Measurements from ENCODE around the gene TAT. TPM values are rescaled to one million over a fixed set of nuclear protein-coding genes. Genes with fewer than 3 reads are reported as not detected.

Gene TAT
- polyA plus RNA-seq, 1 of the 3 experiments (the other 2 are of a cell fraction) = not detected

DNA sequence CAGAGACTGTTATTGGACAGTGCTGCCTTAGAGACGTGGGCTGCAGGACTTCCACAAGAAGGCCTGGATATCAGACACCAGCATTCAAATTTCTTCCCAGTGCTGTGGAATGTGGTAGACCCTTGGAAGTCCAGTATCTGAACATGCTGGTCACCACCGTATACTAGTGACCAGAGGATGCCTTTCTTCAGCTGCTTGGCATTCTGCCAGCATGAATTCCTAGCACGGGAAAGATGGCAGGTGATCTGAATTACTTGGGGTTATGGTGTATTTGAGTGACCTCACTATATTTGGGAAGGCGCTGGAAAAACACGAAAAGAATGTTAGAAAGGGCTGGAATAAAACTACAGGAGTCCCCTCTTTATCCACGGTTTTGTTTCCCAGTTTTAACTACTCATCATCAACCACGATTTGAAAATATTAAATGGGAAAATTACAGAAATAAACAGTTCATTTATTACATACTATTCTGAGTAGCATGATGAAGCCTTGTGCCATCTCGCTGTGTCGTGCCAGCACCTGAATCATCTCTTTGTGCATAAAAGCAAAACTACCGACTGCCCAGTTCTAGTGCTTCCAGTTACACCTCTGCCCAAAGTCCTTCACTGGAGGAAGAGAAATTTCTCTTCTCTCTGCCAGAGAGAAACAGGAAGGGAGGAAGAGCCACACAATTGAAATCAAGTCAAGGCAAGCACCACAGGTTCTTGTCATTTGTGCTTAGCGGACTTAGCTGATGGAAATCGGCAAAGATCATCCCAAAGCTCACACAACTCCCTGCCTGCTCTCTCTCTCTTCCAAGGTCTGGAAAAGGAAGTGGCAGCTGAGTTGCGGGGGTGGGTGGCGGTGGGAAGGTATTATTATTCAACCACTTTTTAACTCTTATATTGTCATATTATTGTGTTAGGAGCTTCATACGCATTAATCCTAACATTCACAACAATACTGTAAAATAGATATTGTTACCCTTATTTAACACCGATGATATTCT lies 52.0 kb downstream of the TAT start:
- Histone ChIP-seq H3K36me3 (replicated peaks in 1 of 2; ENCODE audit: control insufficient read depth in 1 of 2, insufficient read depth in 2 of 2, low read length in 1 of 2) (no peaks in the 10 kb centered on the region), H4K20me1 (ENCODE audit: insufficient read depth) (no peaks in the 10 kb centered on the region), H3K4me3 (ENCODE audit: low read depth in 2 of 2, low read length in 1 of 2) (no peak overlapping the region), H3K4me1 (ENCODE audit: control insufficient read depth in 1 of 2, insufficient read depth in 2 of 2, low read depth in 1 of 2, low read length in 1 of 2) (no peaks in the 10 kb centered on the region), H3K9me3 (no peaks in the 10 kb centered on the region), H3K27ac (ENCODE audit: low read depth in 2 of 2, low read length in 1 of 2) (no peak overlapping the region), H2AFZ (ENCODE audit: low read depth) (no peak overlapping the region), H3K79me2 (ENCODE audit: insufficient read depth) (no peaks in the 10 kb centered on the region), H3K27me3 (ENCODE audit: insufficient read depth) (peaks cover 11% of the 10 kb centered on the region; the same call in 1 of the 2 replicates), H3K4me2 (no peak overlapping the region), H3K9me2 (no peaks in the 10 kb centered on the region), H3K9ac (no peak overlapping the region), H3F3A (replicated peaks; ENCODE audit: insufficient read depth) (no peaks in the 10 kb centered on the region)
- no peak for DNase-seq
- CTCF ChIA-PET = interaction anchor here (1.2 to 1.6 kb wide), 3 partner anchors 10 to 25 kb away, joined by 3 to 5 read pairs (median 4); no protein-coding TSS in a partner anchor
- POLR2A ChIA-PET = no interaction called here
- 63% methylated on average over 16 of the region's 16 CpGs for WGBS (ENCODE audit: low lambda C conversion rate)
- TF ChIP-seq, protein P1, sequence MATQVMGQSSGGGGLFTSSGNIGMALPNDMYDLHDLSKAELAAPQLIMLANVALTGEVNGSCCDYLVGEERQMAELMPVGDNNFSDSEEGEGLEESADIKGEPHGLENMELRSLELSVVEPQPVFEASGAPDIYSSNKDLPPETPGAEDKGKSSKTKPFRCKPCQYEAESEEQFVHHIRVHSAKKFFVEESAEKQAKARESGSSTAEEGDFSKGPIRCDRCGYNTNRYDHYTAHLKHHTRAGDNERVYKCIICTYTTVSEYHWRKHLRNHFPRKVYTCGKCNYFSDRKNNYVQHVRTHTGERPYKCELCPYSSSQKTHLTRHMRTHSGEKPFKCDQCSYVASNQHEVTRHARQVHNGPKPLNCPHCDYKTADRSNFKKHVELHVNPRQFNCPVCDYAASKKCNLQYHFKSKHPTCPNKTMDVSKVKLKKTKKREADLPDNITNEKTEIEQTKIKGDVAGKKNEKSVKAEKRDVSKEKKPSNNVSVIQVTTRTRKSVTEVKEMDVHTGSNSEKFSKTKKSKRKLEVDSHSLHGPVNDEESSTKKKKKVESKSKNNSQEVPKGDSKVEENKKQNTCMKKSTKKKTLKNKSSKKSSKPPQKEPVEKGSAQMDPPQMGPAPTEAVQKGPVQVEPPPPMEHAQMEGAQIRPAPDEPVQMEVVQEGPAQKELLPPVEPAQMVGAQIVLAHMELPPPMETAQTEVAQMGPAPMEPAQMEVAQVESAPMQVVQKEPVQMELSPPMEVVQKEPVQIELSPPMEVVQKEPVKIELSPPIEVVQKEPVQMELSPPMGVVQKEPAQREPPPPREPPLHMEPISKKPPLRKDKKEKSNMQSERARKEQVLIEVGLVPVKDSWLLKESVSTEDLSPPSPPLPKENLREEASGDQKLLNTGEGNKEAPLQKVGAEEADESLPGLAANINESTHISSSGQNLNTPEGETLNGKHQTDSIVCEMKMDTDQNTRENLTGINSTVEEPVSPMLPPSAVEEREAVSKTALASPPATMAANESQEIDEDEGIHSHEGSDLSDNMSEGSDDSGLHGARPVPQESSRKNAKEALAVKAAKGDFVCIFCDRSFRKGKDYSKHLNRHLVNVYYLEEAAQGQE (IDR thresholded peaks at IDR 0.05; ENCODE audit: low read depth, low read length) = no peak
- TF ChIP-seq, protein P2, sequence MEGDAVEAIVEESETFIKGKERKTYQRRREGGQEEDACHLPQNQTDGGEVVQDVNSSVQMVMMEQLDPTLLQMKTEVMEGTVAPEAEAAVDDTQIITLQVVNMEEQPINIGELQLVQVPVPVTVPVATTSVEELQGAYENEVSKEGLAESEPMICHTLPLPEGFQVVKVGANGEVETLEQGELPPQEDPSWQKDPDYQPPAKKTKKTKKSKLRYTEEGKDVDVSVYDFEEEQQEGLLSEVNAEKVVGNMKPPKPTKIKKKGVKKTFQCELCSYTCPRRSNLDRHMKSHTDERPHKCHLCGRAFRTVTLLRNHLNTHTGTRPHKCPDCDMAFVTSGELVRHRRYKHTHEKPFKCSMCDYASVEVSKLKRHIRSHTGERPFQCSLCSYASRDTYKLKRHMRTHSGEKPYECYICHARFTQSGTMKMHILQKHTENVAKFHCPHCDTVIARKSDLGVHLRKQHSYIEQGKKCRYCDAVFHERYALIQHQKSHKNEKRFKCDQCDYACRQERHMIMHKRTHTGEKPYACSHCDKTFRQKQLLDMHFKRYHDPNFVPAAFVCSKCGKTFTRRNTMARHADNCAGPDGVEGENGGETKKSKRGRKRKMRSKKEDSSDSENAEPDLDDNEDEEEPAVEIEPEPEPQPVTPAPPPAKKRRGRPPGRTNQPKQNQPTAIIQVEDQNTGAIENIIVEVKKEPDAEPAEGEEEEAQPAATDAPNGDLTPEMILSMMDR (IDR thresholded peaks at IDR 0.05) = no peak
- TF ChIP-seq FOSL2 (IDR thresholded peaks at IDR 0.05; ENCODE audit: borderline replicate concordance, low read depth) (no peak), RFX5 (IDR thresholded peaks at IDR 0.05; ENCODE audit: low read length) (no peak), CHD2 (IDR thresholded peaks at IDR 0.05; ENCODE audit: low read length, partially characterized antibody) (no peak), TAF1 (IDR thresholded peaks at IDR 0.05; ENCODE audit: borderline replicate concordance, low read depth, low read length) (no peak)
- TF ChIP-seq, protein P3, sequence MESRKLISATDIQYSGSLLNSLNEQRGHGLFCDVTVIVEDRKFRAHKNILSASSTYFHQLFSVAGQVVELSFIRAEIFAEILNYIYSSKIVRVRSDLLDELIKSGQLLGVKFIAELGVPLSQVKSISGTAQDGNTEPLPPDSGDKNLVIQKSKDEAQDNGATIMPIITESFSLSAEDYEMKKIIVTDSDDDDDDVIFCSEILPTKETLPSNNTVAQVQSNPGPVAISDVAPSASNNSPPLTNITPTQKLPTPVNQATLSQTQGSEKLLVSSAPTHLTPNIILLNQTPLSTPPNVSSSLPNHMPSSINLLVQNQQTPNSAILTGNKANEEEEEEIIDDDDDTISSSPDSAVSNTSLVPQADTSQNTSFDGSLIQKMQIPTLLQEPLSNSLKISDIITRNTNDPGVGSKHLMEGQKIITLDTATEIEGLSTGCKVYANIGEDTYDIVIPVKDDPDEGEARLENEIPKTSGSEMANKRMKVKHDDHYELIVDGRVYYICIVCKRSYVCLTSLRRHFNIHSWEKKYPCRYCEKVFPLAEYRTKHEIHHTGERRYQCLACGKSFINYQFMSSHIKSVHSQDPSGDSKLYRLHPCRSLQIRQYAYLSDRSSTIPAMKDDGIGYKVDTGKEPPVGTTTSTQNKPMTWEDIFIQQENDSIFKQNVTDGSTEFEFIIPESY (IDR thresholded peaks at IDR 0.05; ENCODE audit: borderline replicate concordance, low read depth) = no peak
- TF ChIP-seq, protein P4, sequence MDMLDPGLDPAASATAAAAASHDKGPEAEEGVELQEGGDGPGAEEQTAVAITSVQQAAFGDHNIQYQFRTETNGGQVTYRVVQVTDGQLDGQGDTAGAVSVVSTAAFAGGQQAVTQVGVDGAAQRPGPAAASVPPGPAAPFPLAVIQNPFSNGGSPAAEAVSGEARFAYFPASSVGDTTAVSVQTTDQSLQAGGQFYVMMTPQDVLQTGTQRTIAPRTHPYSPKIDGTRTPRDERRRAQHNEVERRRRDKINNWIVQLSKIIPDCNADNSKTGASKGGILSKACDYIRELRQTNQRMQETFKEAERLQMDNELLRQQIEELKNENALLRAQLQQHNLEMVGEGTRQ (IDR thresholded peaks at IDR 0.05; ENCODE audit: borderline replicate concordance, low read depth, low read length) = no peak
